Middle frontal gyrus (tissue), 1 donor: ENCODE results near the gene SF3B6.
A peak's percentile ranks its signal among the peaks of the same experiment; 100 is the strongest.
"Not testable (repeated sequence)": the region's sequence is repeated elsewhere in the genome, so short reads cannot be mapped to it uniquely, and the experiment has no call there.

Source experiments
- DNase-seq: peaks from one replicate; pipeline ENCODE4 v3.0.0-alpha.2; 2015; ENCODE audit warnings: low spot score; ENCODE audit errors: extremely low spot score

SF3B6 gene

DNA sequence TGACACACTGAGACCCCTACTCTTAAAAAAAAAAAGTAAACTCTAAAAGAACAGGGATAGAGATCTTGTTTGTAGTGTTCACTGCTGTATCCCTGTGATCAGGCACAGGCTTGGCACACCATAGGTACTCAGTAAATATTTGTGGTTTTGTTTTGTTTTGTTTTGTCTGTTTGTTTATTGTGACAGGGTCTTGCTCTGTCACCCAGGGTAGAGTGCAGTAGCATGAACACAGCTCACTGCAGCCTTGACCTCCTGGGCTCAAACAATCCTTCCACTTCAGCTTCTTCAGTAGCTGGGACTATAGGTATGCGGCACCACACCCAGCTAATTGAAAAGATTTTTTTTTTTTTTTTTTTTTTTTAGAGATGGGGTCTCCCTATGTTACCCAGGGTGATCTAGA lies 23.2 kb downstream of the SF3B6 start:
- DNase-seq: no peak

DNA sequence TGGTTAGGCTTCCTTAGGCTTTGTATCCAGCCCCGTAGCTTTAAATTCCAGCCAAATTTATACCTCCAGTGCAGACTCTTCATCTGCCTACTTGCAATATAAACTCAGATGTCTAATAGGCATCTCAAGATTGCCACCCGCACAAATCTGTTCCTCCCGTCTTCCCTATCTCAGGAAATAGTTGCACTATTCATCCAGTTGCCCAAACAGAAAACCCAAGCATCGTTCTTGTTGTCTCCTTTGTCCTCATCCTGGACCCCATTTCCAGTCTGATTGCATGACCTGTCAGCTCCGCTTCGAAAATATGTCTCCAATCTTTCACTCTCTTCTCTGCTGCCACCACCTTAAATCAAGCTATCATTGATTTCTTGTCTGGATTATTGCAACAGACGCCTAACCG lies 24.3 kb downstream of the SF3B6 start:
- no peak for DNase-seq

DNA sequence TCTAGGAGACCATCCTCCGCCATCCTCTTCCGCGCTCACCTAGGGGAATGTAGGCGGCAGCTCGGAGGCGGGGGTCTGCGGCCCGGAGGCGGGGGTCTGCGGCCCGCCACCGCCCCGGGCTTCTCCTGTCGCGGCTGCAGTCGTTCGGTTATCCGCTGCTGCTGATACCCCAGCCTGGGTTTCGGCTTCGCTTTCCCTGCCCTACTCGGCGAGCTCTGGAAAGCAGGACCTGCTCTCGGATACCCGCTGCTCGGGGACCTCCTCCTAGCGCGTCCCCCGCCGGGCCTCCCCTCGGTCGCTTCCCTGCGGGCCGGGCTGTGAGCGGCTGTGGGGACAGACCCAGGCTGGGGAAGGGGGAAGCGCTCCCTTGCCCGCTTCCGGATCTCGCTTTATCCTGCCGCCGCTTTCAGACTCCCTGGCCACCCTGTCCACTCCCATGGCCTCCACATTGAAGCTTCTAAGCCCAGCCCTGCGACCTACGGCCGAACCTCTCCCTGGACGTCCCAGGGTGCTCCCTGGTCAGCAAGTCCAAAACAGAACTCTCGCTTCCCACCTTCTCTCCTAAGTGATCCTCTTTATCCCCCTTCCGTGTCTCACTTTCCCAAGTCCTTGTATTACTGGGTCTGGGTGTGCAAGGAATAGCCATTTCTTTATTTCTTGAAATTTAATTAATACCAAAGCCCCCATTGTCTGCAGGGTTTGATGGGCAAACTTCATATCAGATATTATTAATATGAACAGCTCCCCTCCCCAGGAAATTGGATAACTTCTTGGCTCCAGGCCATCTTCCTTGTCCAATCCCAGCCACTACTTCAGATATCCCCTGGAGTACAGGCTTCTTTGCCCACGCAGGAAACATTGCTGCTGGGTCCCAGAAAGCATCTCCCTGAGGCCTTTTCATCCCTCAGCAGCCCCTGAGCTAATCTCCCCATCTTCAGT lies 25.8 kb downstream of the SF3B6 start:
- DNase-seq: no peak

DNA sequence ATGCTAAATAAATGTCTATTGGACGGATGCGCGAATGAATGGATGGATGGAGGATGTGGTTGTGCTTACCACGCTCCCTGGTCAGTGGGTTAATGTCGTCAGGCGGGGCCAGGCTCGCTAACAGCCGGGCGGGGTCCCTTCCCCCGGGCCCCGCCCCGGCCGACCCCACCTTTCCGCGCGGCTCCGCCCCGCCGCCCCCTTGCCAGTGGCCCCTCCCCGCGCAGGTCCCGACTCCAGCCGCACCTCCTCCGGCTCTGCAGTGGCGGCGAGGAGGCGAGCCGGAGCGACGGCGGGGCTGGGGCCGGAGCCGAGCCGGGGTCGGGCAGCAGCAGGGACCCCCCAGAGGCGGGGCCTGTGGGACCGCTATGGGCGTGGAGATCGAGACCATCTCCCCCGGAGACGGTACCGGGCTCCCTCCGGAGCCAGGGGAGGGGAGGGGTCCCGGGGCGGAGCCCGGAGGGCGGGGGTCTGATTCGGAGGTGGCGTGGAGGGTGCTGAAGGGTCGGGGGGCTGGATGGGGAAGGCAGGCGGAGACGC lies 26.6 kb downstream of the SF3B6 start, which contains the start of gene FKBP1B:
FKBP1B (plus strand) TSS at position 257 of the 537 bp plus-strand sequence; CDS start at position 366, 109 bp downstream.
- no peak for DNase-seq

DNA sequence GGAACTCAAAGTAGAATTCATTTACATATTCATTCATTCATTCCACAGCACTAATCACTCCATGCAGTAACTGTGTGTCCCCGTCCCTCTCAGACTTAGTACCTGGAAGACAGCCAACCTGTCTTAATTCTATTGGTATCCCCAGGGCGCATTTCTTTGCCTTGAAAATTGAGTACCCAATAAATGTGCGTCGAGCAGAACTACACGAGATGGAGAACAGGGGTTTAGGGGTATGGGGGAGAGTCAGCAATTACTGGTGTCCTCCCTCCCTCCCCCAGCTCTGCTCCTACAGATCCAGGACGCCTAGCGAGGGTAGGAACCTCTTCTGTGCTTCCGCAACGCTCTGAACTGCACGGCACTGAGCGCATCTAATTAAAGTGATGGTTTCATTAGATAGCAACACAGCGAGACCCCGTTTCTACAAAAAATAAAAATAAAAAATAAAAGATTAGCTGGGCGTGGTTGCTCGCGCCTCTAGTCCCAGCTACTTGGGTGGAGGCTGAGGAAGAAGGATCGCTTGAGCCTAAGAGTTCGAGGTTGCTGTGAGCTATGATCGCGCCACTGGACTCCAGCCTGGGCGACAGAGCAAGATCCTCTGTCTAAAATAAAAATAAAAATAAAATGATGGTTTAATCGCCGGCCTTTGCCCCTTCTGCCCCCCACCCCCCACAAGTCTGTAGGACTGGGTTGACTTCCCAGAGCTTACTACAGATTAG lies 27.2 kb downstream of the SF3B6 start:
- DNase-seq: no peak

DNA sequence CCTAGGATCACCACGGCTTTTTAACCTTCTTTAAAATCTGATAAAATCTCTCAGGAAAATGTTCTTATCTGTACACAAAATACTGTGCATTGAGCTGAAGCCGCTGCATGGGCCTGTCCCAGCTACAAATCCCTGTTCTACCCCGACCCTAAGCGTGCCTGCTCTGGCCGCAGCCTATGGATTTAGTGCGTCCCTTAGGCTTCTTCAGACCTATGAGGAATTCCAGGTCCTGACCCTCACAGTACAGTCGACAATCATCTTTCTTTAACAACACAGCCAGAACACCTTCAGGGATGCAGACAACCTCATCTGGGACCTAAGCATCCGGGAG lies 28.5 kb downstream of the SF3B6 start:
- DNase-seq: no peak

DNA sequence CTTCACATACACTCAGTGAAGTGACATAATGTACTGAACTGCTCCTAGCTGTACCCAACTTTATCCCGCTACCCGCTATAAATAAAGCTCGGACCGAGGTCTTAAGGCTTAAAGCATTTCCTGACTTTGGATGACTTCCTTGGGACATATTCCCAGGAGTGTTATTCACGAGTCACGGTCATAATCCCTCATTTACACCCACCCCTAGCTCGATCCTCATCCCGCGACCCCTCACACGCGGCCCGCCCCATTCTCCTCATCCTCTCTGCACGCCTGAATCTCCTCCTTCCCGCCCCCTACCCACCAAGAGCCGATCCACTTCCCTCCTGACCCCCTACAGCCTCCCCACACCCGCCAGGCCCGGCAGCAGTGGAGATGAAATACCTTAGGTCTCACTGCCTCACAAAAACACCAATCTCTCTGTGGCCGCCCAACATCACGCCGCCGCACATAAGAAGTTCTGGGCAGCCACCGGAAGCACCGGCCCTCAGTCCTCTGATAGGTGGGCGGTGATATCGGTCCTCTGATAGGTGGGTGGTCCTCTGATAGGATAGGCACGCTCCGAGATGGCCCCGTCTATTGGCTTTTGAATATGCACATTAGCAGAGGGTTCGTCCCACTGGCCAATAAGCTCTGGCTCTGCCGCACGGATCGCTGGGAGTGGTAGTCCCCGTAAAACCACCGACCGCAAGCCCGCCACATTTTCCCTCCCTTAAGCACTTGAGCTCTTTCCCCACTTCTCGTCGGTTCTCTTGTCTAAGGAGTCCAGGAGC lies 29.0 kb downstream of the SF3B6 start, which contains the start of gene WDCP:
WDCP (minus strand) TSS at position 462 of the 773 bp plus-strand sequence. CDS start 7,897 bp downstream, outside the sequence.
- peak; percentile 96 for DNase-seq

DNA sequence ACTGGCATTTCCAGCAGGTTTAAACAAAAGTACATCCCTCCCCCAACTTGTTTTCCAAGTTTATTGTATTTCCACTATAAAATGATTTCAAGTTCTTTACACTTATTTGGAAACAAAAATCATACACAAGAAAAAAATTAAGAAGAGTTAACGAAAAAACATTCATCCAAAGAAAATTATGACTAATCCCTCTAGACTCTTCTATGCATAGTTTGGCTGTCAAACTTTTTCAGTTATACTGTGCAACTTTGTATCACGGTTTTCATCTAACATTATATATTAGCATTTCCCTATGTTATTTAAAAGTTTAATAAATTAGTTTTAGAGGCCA lies 29.6 kb downstream of the SF3B6 start:
- DNase-seq: no peak

DNA sequence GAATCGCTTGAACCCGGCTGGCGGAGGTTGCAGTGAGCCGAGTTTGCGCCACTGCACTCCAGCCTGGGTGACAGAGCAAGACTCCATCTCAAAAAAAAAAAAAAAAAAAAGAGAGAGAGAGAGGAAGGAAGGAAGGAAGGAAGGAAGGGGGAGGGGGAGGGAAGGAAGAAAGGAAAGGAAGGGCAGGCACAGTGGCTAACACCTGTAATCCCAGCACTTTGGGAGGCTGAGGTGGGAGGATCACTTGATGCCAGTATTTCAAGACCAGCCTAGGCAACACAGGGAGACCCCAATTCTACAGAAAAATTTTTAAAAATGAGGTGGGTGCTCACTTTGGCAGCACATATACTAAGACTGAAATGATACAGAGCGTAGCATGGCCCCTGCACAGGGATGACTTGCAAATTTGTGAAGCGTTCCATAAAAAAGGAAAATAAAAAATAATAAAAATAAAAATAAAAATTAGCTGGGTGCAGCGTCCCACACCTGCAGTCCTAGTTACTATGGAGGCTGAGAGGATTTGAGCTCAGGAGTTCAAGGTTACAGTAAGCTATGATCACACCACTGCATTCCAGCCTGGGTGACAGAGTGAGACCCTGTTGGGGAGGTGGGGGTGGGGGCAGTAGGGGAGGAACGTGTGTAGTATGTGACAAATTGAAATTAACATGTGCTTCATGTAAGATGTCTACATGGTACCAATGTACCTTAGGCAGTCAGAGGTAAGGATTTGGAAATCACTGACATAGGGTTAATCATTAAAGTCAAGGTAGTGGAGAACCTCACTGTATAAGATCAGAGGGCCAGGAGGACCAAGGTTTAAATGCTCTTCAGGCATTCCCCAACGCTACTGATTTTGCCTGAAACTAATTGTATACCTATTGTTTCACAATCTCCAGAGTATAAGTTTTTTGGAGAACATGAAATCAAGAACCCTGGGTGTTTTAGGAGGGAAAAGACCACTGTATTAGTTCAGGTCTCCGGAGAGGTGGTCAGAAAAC lies 30.3 kb downstream of the SF3B6 start:
- no peak for DNase-seq

DNA sequence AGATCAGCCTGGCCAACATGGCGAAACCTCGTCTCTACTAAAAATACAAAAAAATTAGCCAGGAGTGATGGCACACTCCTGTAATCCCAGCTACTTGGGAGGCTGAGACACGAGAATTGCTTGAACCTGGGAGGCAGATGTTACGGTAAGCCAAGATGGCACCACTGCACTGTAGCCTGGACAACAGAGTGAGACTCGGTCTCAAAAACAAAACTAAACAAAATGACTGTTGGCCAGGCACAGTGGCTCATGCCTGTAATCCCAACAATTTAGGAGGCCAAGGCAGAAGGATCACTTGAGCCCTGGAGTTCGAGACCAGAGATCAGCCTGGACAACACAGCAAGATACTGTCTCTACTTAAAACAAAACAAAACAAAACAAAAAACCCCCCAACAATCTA lies 33.0 kb downstream of the SF3B6 start:
- DNase-seq: not testable (repeated sequence)

DNA sequence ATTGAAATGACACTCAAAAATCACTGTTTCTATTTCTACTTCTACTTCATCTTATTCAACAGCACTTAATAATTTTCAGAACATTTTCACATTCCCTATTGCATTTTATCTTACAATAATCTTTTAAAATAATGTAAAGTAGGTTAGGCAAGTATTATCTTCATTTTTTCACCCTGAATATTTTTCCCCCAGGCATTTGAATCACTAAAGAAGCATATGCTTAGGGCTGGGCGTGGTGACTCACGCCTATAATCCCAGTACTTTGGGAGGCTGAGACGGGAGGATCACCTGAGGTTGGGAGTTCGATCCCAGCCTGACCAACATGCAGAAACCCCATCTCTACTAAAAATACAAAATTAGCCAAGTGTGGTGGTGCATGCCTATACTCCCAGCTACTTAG lies 35.6 kb downstream of the SF3B6 start:
- DNase-seq: no peak

DNA sequence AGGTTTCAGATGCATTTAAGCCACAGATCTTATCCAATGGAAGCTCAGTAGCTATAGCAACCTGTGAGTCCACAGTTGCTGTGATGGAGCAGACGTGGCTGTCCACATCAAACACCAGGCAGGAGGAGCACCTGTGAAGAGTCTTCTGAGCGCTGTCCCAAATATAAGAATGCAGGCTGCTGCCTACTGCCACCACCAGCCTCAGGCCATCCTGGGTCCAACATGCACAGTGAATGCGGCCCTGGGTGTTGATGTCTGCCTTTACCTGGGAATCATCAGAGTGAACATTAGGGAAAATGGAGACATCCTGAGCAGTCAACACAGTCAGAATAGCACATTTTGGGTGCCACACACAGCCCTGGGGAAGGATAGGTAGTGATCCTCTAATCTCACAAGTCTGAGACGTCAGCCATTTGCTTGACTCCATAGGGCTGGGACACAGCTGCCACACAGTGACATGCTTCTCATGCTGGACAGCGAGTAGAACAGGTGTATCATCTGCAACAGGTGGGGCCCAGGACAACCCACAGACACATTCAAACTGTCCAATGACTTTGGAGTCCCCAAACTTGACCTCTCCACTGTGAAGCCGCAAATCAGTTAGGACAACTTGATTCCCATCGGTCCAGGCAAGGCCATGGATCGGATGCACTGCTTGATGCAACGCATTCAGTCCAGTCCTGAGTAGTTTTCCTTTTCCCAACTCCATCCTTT lies 37.2 kb downstream of the SF3B6 start:
- DNase-seq: no peak

DNA sequence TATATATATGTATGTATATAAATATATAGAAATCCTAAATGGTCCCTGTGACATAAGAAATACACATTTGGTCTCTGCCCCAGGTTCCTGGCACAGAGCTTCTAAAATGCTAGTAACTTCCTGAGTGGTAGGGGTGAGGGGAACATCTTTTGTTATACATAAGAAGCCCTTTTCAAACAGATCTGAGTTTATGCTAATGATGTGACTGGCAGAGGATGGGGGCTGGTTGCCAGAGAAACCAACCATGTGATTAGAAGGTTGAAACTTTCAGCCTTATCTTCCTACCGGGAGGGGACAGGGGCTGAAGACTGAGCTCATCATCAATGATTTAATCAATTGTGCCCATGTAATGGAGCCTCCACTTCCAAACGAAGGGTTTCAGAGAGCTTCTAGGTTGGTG lies 49.9 kb downstream of the SF3B6 start:
- no peak for DNase-seq

DNA sequence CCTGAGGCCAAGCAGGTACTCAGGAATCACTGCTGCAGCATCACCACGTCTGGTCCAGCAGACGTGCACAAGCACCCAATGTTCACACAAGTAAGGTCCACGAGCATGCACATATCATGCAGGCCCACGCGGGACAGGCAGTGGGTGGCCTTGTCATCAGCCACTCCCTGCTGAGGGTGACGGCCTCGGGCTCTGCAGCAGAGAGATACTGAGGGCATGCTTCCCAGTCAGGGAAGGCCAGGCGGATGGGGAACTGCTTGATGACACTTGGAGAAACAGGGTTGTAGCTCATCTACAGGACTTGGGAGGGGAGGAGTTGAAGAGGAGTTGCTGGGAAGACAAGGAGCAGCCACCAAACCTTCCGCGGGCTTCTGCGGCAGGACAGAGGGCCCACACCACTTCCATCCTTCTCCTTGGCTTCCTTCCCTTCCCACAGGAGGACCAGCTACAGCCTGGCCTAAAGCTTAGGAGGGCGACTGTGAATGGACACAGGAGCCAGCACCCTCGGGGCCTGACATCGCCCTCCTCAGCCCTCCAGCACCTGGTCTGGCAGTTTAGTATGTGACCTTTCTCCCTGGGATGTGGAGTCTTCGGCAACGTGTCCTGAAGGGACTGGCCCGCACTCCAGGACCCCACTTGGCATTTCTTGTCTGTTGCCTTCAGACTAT lies 51.0 kb downstream of the SF3B6 start:
- no peak for DNase-seq

DNA sequence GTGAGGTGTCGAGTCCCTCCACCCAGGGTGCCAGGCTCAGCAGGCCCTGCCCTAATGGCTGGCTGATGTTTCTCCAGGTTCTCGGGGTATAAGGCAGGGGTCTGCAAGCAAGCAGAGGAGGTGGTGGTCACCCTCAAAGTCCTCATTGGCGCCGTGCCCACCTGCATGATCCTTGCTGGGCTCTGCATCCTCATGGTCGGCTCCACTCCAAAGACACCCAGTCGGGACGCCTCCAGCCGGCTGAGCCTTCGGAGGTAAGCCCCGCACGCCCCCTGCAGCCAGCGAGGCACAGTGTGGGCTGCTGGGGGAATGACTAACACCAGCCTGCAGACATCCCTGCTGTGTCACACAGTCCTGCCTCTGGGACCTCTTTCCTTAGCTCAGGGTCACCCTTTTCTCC lies 52.1 kb downstream of the SF3B6 start:
- no peak for DNase-seq

DNA sequence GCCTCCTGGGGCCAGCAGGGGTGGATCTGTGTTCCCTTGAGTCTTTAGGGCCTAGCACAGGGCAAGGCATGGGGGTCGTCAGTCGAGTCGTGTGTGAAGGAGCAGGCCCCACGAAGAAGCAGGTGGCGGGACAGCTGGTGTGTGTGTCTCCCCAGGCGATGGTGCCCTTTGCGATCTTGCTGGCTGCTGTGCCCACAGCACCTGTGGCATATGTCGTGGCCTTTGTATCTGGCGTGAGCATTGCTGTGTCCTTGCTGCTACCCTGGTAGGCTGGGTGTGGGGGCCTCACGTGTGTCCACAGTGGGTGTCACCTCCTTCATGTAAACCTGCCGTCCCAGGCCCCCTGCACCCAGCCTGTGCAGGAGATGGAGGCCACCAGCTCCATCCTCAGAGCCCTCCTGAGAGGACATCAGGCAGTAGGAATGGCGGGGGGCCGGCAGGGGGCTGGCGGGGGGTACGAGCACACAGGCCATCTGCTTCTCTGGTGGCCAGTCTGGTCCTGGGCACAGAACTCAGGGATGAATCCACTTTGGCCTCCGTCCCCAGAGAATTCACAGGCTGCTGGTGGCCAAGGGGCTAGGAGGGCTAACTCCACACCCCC lies 53.1 kb downstream of the SF3B6 start:
- DNase-seq: no peak

DNA sequence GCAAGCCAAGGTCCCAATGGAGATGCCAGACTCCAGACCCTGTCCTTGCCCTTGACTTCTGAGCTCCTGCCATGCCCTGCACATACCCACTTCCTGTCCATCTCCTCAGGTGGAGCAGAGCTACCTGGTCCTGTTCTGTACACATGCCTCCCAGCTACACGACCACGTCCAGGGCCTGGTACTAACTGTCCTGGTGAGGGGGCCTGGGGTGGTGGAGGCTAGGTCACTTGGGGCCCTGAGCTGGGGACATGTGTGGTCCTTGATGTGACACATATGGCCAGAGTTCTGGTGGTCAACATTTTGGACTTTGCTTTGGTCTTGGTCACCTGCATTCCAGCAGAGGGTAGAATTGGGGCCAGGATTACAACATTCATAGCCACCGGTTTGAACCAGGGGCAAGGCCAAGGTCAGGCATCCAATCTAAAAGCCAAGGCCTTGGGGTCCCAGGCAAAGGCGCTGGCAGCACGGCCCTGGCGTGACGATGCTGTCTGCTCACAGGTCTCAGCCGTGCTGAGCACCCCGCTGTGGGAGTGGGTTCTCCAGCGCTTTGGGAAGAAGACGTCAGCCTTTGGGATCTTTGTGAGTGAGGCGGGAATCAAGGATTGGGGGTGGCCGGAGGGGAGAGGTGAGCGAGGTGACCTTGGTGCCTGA lies 53.7 kb downstream of the SF3B6 start:
- DNase-seq: no peak
